HCT116 (cell line): ENCODE results near the gene NEK7. TPM values are rescaled to one million over a fixed set of nuclear protein-coding genes. Genes with fewer than 3 reads are reported as not detected.

Source experiments
- ATAC-seq: fragments of 200-7000 bp; cut with Tn5 transposase; 2 replicates; pipeline ENCODE4 v1.9.1; 2020; ENCODE audit warnings: mild to moderate bottlenecking, moderate library complexity
- BruUV-seq: library from RNA; stranded (reverse); fragments of 400-500 nt; replicated peaks from 2 replicates; lab custom pipeline; 2021; lab: Mats Ljungman, UMichigan
- CTCF ChIA-PET: fragments of 300-600 bp; sonication (Branson Sonifier 250); formaldehyde crosslinking; loops from one replicate; lab custom pipeline; 2021; ENCODE audit warnings: antibody characterized with exemption; lab: Charles Lee
- POLR2A ChIA-PET: fragments of 300-600, 350-600 bp; sonication (Branson Sonifier 250); formaldehyde crosslinking; loops from one replicate; lab custom pipeline; 2021; ENCODE audit warnings: antibody characterized with exemption; lab: Charles Lee
- RAD21 ChIA-PET, 2 experiments: fragments of 300-600 bp; sonication (Branson Sonifier 250); formaldehyde crosslinking; loops; one replicate each; lab custom pipeline; 2023; ENCODE audit warnings: low total read pairs in 2 of 2; ENCODE audit not compliant: uncharacterized antibody in 2 of 2, unreplicated experiment in 2 of 2, low non-redundant PET in 1 of 2; lab: Charles Lee
- DNase-seq: peaks from one replicate; pipeline ENCODE4 v3.0.0-alpha.2; 2010; ENCODE audit warnings: low read depth, low spot score
- H2AFZ ChIP-seq: fragments of 200-600 bp; shearing (Covaris generic), sonication (generic); 2 replicates; pipeline ENCODE4 v1.6.1; 2017; ENCODE audit warnings: low read depth, mixed run types, mixed read lengths, antibody characterized with exemption, low read length; ENCODE audit not compliant: poor library complexity, severe bottlenecking
- H3K27ac ChIP-seq: 2 replicates; pipeline ENCODE4 v1.5.1; 2012; ENCODE audit warnings: low read depth, low read length
- H3K27me3 ChIP-seq: fragments of 200-600 bp; sonication (generic); 2 replicates; pipeline ENCODE4 v1.6.1; 2016; ENCODE audit warnings: mixed run types, low read length, mixed read lengths; ENCODE audit not compliant: insufficient read depth
- H3K36me3 ChIP-seq, 2 experiments: fragments of 200-500 bp in 1 of 2; fragments of 200-600 bp in 1 of 2; sonication (Bioruptor generic) in 1 of 2; sonication (generic) in 1 of 2; 2 replicates each; pipeline versions ENCODE4 v1.5.1 to v1.6.1; 2014 to 2016; ENCODE audit warnings: low read length in 2 of 2, inconsistent platforms in 1 of 2, mixed read lengths in 1 of 2, mixed run types in 1 of 2; ENCODE audit not compliant: insufficient read depth in 2 of 2, control insufficient read depth in 1 of 2
- H3K4me1 ChIP-seq, 2 experiments: fragments of 200-600 bp in 1 of 2; sonication (generic) in 1 of 2; 2 replicates each; pipeline versions ENCODE4 v1.5.1 to v1.6.1; 2012 to 2017; ENCODE audit warnings: low read length in 2 of 2, inconsistent platforms in 1 of 2, mild to moderate bottlenecking in 1 of 2, mixed read lengths in 1 of 2, mixed run types in 1 of 2, moderate library complexity in 1 of 2; ENCODE audit not compliant: insufficient read depth in 2 of 2, control insufficient read depth in 1 of 2
- H3K4me2 ChIP-seq: fragments of 200-600 bp; sonication (generic); 2 replicates; pipeline ENCODE4 v1.6.1; 2017; ENCODE audit warnings: mixed run types, low read length, mixed read lengths
- H3K4me3 ChIP-seq, 2 experiments: fragments of 200-600 bp in 1 of 2; sonication (generic) in 1 of 2; replicated peaks in 1 of 2; 2 replicates each; pipeline ENCODE4 v1.5.1; 2011 to 2016; ENCODE audit warnings: low read length in 2 of 2, control low read depth in 1 of 2, low read depth in 1 of 2, mild to moderate bottlenecking in 1 of 2, mixed read lengths in 1 of 2, mixed run types in 1 of 2
- H3K79me2 ChIP-seq: fragments of 200-600 bp; sonication (generic); 2 replicates; pipeline ENCODE4 v1.6.1; 2017; ENCODE audit warnings: mild to moderate bottlenecking, mixed run types, low read length, moderate library complexity, mixed read lengths; ENCODE audit not compliant: insufficient read depth
- H3K9ac ChIP-seq: fragments of 200-600 bp; sonication (generic); 2 replicates; pipeline ENCODE4 v1.6.1; 2016; ENCODE audit warnings: low read length, mixed read lengths
- H3K9me2 ChIP-seq: fragments of 200-600 bp; sonication (generic), shearing (Covaris generic); 2 replicates; pipeline ENCODE4 v1.6.1; 2017; ENCODE audit warnings: mixed run types, mild to moderate bottlenecking, moderate library complexity; ENCODE audit not compliant: insufficient read depth
- H3K9me3 ChIP-seq, 2 experiments: fragments of 200-500 bp in 1 of 2; fragments of 200-600 bp in 1 of 2; sonication (Bioruptor generic) in 1 of 2; sonication (generic) in 1 of 2; 2 replicates each; pipeline ENCODE4 v1.6.1; 2014 to 2017; ENCODE audit warnings: low read length in 2 of 2, mixed read lengths in 2 of 2, inconsistent platforms in 1 of 2, low read depth in 1 of 2, mild to moderate bottlenecking in 1 of 2, mixed run types in 1 of 2, moderate library complexity in 1 of 2; ENCODE audit not compliant: control insufficient read depth in 1 of 2, insufficient read depth in 1 of 2
- H4K20me1 ChIP-seq: fragments of 200-600 bp; sonication (generic), shearing (Covaris generic); 2 replicates; pipeline ENCODE4 v1.6.1; 2017; ENCODE audit warnings: mixed run types, mild to moderate bottlenecking, moderate library complexity; ENCODE audit not compliant: insufficient read depth
- CTCF ChIP-seq, 3 experiments: fragments of 200-600 bp in 1 of 3; sonication (generic) in 1 of 3; IDR thresholded peaks in 2 of 3; conservative IDR thresholded peaks in 1 of 3; 2 replicates each; pipeline ENCODE4 v1.5.1; 2012 to 2017; ENCODE audit warnings: low read depth in 2 of 3, low read length in 2 of 3, antibody characterized with exemption in 1 of 3, borderline replicate concordance in 1 of 3, control low read depth in 1 of 3, mild to moderate bottlenecking in 1 of 3, mixed read lengths in 1 of 3, mixed run types in 1 of 3, moderate library complexity in 1 of 3; ENCODE audit not compliant: insufficient read depth in 1 of 3
- RAD21 ChIP-seq: IDR thresholded peaks from 2 replicates; pipeline ENCODE4 v1.6.1; 2012; ENCODE audit warnings: low read depth, mild to moderate bottlenecking
- ZBTB33 ChIP-seq: IDR thresholded peaks from 2 replicates; pipeline ENCODE4 v1.6.1; 2011; ENCODE audit warnings: mild to moderate bottlenecking, low read length, moderate library complexity; ENCODE audit not compliant: insufficient replicate concordance; ENCODE audit errors: extremely low read depth
- intact Hi-C: fragments of 100-400 bp; cut with micrococcal nuclease; formaldehyde crosslinking; loops from 2 replicates; pipeline ENCODE4 v1.10.0; 2022
- total RNA-seq: library from RNA; stranded (reverse); gene quantifications from one replicate; pipeline ENCODE4 v1.2.1, GENCODE V29; 2021; ENCODE audit not compliant: unreplicated experiment

Gene NEK7
- total RNA-seq, 1 experiment from 2014 or later: 33.0 TPM

GRCh38 chr1:198141668-198142351, 15.0 kb upstream of the NEK7 start:
- BruUV-seq: no TSS peak
- H3K9ac ChIP-seq: no peak overlapping the region
- no peak overlapping the region for H3K27ac ChIP-seq
- H3K9me3 ChIP-seq: no peaks in the 10 kb centered on the region
- H3K9me2 ChIP-seq: peaks cover 5% of the 10 kb centered on the region
- H3K79me2 ChIP-seq: no peaks in the 10 kb centered on the region
- H4K20me1 ChIP-seq: no peaks in the 10 kb centered on the region
- no peaks in the 10 kb centered on the region for H3K27me3 ChIP-seq
- H3K36me3 ChIP-seq: no peaks in the 10 kb centered on the region
- no peaks in the 10 kb centered on the region for H3K4me1 ChIP-seq
- H3K4me3 ChIP-seq: no peak overlapping the region
- DNase-seq (no peak), ATAC-seq (no peak)
- CTCF ChIA-PET: no interaction called here
- H3K4me2 ChIP-seq: no peak overlapping the region
- intact Hi-C loops: no loop called here
- TF ChIP-seq CTCF (IDR thresholded peaks at IDR 0.05 in 2 of 3, conservative IDR thresholded peaks at IDR 0.05 in 1 of 3; ENCODE audit: borderline replicate concordance in 1 of 3, insufficient read depth in 1 of 3, low read depth in 2 of 3, low read length in 2 of 3) (no peak), ZBTB33 (no peak), RAD21 (no peak)
- TF ChIP-seq, all 23 proteins: peak for 0
- H2AFZ ChIP-seq: no peak overlapping the region
- ChIA-PET RAD21 (no interaction called here), POLR2A (no interaction called here)
